ENCODE results near the gene GRK3. TPM values are rescaled to one million over a fixed set of nuclear protein-coding genes. Genes with fewer than 3 reads are reported as not detected.

The GRK3 gene
- total and polyA plus RNA-seq, 10 of the 15 experiments (the other 5 are each of a cell fraction or from before 2014, with no cell fraction given), result 3.1 to 35.1 (median 14.7) TPM

- H3K4me3 ChIP-seq, result no peak overlapping the region
- in situ Hi-C loops (cut with MboI), result no loop called here
- no peaks in the 10 kb centered on the region for H3K4me1 ChIP-seq (ENCODE audit: control insufficient read depth, insufficient read depth, low read length)
- CTCF ChIA-PET, result interaction anchor here (2.5 kb wide), 1 partner anchor 145 kb away, joined by 8 read pairs; no protein-coding TSS in a partner anchor
- BruUV-seq (replicated peaks), result no TSS peak
- POLR2A ChIA-PET, result no interaction called here
- FAIRE-seq (no peak), ATAC-seq (no peak), DNase-seq (ENCODE audit: low read depth, low spot score) (no peak)
- no peak for TF ChIP-seq ZBTB33 (IDR thresholded peaks at IDR 0.05)
- no peak for TF ChIP-seq PAX5 (IDR thresholded peaks at IDR 0.05; ENCODE audit: borderline replicate concordance, low read depth, low read length)
- RAD21 ChIA-PET (ENCODE audit: unreplicated experiment), result no interaction called here
- H3K27ac ChIP-seq (ENCODE audit: control insufficient read depth, insufficient read depth), result no peak overlapping the region
- H3K79me2 ChIP-seq (ENCODE audit: control insufficient read depth, insufficient read depth, low read length), result no peaks in the 10 kb centered on the region
- H4K20me1 ChIP-seq (ENCODE audit: control insufficient read depth, insufficient read depth), result no peaks in the 10 kb centered on the region
- H3K9me3 ChIP-seq (replicated peaks; ENCODE audit: control insufficient read depth, insufficient read depth, low read length), result no peaks in the 10 kb centered on the region
- WGBS (ENCODE audit: insufficient coverage, insufficient replicate concordance, low lambda C conversion rate, missing lambda C conversion rate), result 91% methylated on average over 2 of the region's 2 CpGs
- H3K9ac ChIP-seq (ENCODE audit: control insufficient read depth, insufficient read depth, low read length), result no peak overlapping the region
- H3K36me3 ChIP-seq (ENCODE audit: control insufficient read depth in 2 of 2, insufficient read depth in 2 of 2, low read length in 1 of 2), result peaks cover 6 to 26% of the 10 kb centered on the region in 2 experiments; a peak in 3 of 4 replicates
- no peaks in the 10 kb centered on the region for H3K27me3 ChIP-seq (replicated peaks in 1 of 2; ENCODE audit: control insufficient read depth in 2 of 2, insufficient read depth in 2 of 2, low read length in 1 of 2)
- SMC1A ChIA-PET (ENCODE audit: uncharacterized antibody, unreplicated experiment), result interaction anchor here (1.6 to 2.0 kb wide), 3 partner anchors 11 to 146 kb away, joined by 6 to 7 read pairs (median 6); no protein-coding TSS in a partner anchor
- H3K4me2 ChIP-seq (ENCODE audit: control insufficient read depth, insufficient read depth), result no peak overlapping the region
- H2AFZ ChIP-seq (ENCODE audit: control insufficient read depth, low read depth, low read length), result no peak overlapping the region
- intact Hi-C loops (cut with micrococcal nuclease; ENCODE audit: unreplicated experiment), result no loop called here
Observed at GRCh38 chr22:25689631-25690030, 125.2 kb downstream of the GRK3 start.

- ChIA-PET POLR2A (no interaction called here), CTCF (interaction anchor here (1.5 to 1.8 kb wide), 2 partner anchors 8 to 147 kb away, joined by 3 to 7 read pairs; no protein-coding TSS in a partner anchor)
- in situ Hi-C loops (cut with MboI), result no loop called here
Observed at GRCh38 chr22:25690798-25691197, 126.3 kb downstream of the GRK3 start.

More at GRCh38 chr22:25690798-25691197, 126.3 kb downstream of the GRK3 start:
- TF ChIP-seq NR2F1 (conservative IDR thresholded peaks at IDR 0.05), result no peak
- peak in 1 of 2 experiments; percentile 43; a peak in 1 of 4 replicates for TF ChIP-seq BHLHE40 (IDR thresholded peaks at IDR 0.05; ENCODE audit: borderline replicate concordance in 1 of 2, low read depth in 2 of 2, low read length in 1 of 2)
- intact Hi-C loops (cut with micrococcal nuclease; ENCODE audit: unreplicated experiment), result no loop called here
- 48% methylated on average over 5 of the region's 5 CpGs for WGBS (ENCODE audit: insufficient coverage, insufficient replicate concordance, low lambda C conversion rate, missing lambda C conversion rate)
- DNase-seq (ENCODE audit: low read depth, low spot score), result no peak
- H3K4me1 ChIP-seq (ENCODE audit: control insufficient read depth, insufficient read depth, low read length), result no peaks in the 10 kb centered on the region
- no peak overlapping the region for H3K4me3 ChIP-seq
- FAIRE-seq, result peak; percentile 41
- H3K4me2 ChIP-seq (ENCODE audit: control insufficient read depth, insufficient read depth), result no peak overlapping the region
- H3K27me3 ChIP-seq (replicated peaks in 1 of 2; ENCODE audit: control insufficient read depth in 2 of 2, insufficient read depth in 2 of 2, low read length in 1 of 2), result no peaks in the 10 kb centered on the region
- ChIA-PET SMC1A (ENCODE audit: uncharacterized antibody, unreplicated experiment) (interaction anchor here (1.2 to 3.0 kb wide), 3 partner anchors 8 to 147 kb away, joined by 3 to 9 read pairs (median 5); no protein-coding TSS in a partner anchor), RAD21 (ENCODE audit: unreplicated experiment) (no interaction called here)
- no peak overlapping the region for H3K27ac ChIP-seq (ENCODE audit: control insufficient read depth, insufficient read depth)
- ATAC-seq, result no peak
- H3K9ac ChIP-seq (ENCODE audit: control insufficient read depth, insufficient read depth, low read length), result no peak overlapping the region
- H3K9me3 ChIP-seq (replicated peaks; ENCODE audit: control insufficient read depth, insufficient read depth, low read length), result no peaks in the 10 kb centered on the region
- no peaks in the 10 kb centered on the region for H4K20me1 ChIP-seq (ENCODE audit: control insufficient read depth, insufficient read depth)
- BruUV-seq (replicated peaks), result no TSS peak
- no peak overlapping the region for H2AFZ ChIP-seq (ENCODE audit: control insufficient read depth, low read depth, low read length)
- peaks cover 6 to 29% of the 10 kb centered on the region in 2 experiments; a peak in 3 of 4 replicates for H3K36me3 ChIP-seq (ENCODE audit: control insufficient read depth in 2 of 2, insufficient read depth in 2 of 2, low read length in 1 of 2)
- H3K79me2 ChIP-seq (ENCODE audit: control insufficient read depth, insufficient read depth, low read length), result no peaks in the 10 kb centered on the region

Measured in GM12878 (cell line).